Stimulated activated CD8-positive, alpha-beta memory T cell treated with anti-CD3 and anti-CD28 coated beads, Interleukin-12 subunit alpha, Interleukin-12 subunit beta, amount 100 ng/mL, for 4 hours (primary cell): ENCODE results near the gene HES4.
A peak's percentile ranks its signal among the peaks of the same experiment; 100 is the strongest.
"Not testable (repeated sequence)": the region's sequence is repeated elsewhere in the genome, so short reads cannot be mapped to it uniquely, and the experiment has no call there.

Experiments used
- DNase-seq: peaks from one replicate; pipeline ENCODE4 v3.0.0-alpha.2; 2020; ENCODE audit warnings: low read depth

HES4 gene

GRCh38 chr1:1033009-1033587, 33.2 kb upstream of the HES4 start:
- peak; percentile 88 for DNase-seq

DNA sequence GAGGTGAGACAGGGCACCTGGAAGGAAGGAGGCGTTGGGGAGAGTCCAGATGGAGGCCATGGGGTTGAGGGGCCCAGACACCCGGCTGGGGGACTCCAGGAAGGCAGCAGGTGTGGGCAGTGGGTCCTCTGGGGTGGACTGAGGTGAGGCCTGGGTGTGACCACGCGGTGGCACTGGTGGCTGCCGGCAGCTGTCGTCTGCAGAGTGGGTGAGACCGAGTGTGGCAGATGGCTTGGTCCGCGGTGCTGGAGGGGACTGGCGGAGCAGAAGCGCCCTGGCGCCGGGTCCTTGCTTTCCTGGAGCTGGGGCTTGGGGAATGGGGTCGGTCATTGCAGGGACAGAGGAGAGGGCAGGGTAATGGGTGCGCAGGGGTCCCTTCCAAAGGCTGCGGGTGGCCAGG, 32.5 kb upstream of the HES4 start:
- DNase-seq = no peak

GRCh38 chr1:1031659-1032235, 31.9 kb upstream of the HES4 start:
- DNase-seq = no peak

DNA sequence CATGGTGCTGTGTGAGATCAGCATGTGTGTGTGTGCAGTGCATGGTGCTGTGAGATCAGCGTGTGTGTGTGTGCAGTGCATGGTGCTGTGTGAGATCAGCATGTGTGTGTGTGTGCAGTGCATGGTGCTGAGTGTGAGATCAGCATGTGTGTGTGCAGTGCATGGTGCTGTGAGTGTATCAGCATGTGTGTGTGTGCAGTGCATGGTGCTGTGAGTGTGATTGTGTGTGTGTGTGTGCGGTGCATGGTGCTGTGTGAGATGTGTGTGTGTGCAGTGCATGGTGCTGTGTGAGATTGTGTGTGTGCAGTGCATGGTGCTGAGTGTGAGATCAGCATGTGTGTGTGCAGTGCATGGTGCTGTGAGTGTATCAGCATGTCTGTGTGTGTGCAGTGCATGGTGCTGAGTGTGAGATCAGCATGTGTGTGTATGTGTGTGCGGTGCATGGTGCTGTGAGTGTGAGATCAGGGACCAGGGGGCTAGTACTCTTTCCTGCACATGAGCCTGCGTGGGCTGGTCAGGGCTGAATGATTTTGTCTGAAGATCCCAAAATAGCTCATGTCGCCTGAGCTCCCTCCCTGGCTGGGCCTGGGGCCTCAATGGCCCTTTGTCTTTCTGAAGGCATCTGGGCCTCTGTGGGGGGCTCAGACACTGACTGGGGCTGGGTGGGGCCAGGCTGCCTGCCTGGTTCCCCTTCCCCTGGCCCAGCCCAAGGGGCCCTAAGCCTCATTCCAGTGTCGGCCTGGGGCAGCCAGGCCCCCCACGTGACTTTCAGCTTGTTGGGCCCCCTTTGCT, 31.2 kb upstream of the HES4 start:
- DNase-seq = not testable (repeated sequence)

DNA sequence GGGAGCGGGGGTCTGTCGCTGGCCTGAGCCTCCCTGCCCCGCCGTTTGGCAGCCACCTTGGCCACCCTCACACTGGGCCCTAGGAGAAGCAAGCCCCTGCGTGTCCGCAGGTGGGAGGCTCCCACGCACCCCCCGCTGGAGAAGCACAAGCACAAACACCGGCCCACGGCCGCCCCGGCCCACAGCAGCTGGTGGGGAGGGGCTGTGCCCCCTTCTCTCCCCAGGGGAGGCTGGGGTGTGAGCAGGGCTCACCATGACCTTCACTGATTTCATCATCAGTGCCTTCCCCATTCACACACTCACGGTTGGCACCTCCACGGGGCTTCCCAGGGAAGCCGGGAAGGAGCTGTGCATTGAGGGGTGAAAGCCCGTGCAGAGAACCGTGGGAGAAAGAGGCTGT, 27.9 kb upstream of the HES4 start:
- DNase-seq = no peak

GRCh38 chr1:1026599-1027413, 26.9 kb upstream of the HES4 start:
- DNase-seq = no peak

DNA sequence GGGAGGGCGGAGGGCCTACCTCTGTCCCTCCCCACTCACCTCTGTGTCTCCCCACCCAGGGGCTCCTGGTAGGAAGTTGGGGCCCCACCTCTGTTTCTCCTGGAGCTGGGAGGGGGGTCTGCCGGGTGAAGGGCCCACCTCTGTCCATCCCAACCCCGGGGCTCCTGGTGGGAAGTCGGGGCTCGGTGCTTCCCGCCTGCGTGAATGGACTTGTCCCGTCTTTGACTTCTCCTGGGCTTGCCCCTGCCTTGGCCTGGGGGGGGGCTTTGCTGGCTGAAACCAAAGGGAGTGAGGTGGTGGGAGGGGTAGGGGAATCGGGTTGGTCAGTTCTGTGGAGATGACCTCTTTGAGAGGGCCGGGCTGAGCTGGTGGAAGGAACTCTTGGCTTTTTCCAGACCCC, 25.8 kb upstream of the HES4 start:
- no peak for DNase-seq

- no peak for DNase-seq
Measured at GRCh38 chr1:1024771-1025699, 25.1 kb upstream of the HES4 start.

GRCh38 chr1:1024149-1024770, 24.4 kb upstream of the HES4 start:
- no peak for DNase-seq

GRCh38 chr1:1023700-1024099, 23.8 kb upstream of the HES4 start:
- DNase-seq = no peak

GRCh38 chr1:1022302-1023009, 22.6 kb upstream of the HES4 start:
- DNase-seq = no peak

DNA sequence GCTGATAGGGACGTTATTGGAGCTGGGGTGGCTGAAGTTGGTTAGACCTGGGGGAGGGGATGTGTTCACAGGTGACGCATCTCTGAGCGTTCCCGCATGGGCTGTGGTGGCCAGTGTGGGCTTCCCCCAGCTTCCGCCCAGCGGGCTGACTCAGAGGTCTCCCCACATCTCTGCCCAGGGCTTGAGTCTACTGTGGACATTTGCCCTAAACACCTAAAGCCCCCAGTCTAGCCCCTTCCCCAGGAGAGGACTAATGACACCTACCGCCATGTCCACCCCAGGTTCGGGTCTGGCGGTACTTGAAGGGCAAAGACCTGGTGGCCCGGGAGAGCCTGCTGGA, 22.0 kb upstream of the HES4 start:
- no peak for DNase-seq

- no peak for DNase-seq
Measured at GRCh38 chr1:1021010-1021919, 21.4 kb upstream of the HES4 start.

DNA sequence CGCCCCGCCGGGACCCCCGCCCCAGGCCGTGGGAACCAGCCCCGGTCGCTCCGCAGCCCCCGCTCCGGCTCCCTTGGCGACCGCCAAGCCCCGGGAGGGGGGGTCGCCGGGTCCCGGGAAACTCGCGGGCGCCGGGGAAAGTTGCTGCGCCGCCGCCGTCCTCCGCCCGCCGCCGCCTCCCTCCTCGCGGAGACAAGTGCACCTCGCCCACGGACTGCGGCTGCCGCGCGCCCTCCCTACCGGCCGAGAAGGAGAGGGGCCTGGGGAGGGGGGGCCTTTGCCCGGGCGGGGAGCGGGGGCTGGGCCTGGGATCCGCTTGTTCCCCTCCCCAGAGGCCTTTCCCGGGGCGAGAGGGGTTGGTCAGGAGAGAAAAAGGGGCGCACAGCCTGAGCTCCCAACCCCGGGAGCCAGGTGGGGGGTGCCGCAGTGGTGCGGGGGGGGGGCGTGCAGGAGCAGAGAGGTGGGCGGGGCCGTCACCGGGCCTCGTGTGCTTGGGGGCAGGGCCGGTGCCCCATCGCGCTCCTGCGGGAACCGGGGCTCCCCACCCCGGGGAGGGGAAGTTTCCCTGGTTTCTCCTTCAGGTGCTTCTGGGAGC, 20.6 kb upstream of the HES4 start:
- DNase-seq = no peak

DNA sequence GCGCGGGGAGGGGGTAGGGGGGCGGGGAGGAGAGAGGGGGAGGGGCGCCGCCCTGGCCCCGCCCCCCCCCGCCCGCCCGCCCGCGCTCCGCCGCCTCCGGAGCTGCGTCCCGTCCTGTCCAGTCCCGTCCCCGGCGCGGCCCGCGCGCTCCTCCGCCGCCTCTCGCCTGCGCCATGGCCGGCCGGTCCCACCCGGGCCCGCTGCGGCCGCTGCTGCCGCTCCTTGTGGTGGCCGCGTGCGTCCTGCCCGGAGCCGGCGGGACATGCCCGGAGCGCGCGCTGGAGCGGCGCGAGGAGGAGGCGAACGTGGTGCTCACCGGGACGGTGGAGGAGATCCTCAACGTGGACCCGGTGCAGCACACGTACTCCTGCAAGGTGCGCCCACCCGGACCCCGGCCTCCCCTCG, 20.1 kb upstream of the HES4 start, which contains the start of gene AGRN:
TSS of gene AGRN (plus strand) at position 121 of the 405 bp plus-strand sequence. CDS start at position 174, 53 bp downstream.
- DNase-seq = no peak

DNA sequence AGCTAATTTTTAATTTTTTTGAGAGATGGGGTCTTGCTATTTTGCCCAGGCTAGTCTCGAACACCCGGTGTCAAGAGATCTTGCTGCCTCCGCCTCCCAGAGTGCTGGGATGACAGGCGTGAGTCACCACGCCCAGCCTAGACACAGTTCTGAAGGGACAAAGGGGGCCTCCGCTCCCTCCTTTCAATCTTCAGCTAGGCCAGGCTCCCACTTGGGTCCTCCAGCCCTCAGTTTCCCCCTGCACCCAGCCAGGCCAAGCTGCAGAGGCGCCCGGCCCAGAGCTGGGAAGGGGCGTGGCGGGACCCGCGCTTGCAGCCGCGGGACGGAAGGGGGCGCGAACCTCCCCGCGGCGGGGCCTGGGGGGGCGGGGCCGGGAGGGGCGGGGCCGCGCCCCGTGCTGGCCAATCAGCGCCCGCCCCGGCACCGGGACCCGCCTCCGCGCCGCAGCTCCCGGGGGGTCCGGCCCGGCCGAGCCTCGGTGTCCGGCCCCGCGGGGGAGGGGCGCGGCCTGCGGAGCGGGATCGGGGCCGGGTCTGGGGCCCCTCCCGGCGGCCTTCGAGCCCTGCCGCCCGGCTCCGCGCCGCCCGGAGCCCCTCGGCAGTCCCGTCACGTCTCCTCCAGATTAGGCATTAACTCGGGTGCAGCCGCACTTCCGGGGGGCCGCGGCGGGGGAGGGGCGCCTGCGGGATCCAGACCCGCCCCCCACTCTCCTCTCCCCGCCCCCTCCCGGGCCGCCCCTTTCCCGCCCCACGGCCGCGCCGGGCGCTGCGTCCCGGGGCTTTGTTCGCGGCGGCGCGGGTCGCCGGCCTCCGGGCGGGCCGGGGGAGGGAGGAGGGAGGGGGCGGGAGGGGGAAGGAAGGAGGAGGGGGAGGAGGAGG, 19.5 kb upstream of the HES4 start:
- peak; percentile 69 for DNase-seq

- not testable (repeated sequence) for DNase-seq
Measured at GRCh38 chr1:1018321-1018685, 18.4 kb upstream of the HES4 start.
